GM21619 (cell line): ENCODE measurements around the gene NF2.

Source experiments
- ATAC-seq: cut with Tn5 transposase; IDR thresholded peaks from one replicate; pipeline ENCODE4 v1.9.1; 2021; ENCODE audit not compliant: unreplicated experiment

The NF2 gene

GRCh38 chr22:29629903-29630516, 26.6 kb downstream of the NF2 start:
- no peak for ATAC-seq

GRCh38 chr22:29630987-29631386, 27.6 kb downstream of the NF2 start:
- ATAC-seq = no peak

DNA sequence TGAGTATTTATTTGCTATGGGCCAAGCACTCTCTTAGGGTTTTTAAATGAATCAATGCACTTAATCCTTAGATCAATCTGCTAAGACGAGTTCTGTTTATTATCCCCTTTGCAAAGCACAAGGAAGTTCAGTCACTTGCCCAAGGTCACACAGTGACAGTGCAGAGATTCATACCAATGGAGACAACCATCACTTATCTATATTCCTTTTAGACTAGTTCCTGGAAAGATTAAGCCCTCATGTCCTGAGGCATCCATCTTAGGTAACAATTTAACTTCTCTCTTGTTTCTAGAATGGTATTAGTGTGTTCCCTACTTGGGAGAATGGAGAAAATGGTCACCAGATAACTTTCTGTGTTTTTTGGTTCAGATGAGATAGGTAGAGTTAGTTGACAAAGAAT, 28.3 kb downstream of the NF2 start:
- no peak for ATAC-seq

GRCh38 chr22:29632672-29633071, 29.2 kb downstream of the NF2 start:
- ATAC-seq = no peak

DNA sequence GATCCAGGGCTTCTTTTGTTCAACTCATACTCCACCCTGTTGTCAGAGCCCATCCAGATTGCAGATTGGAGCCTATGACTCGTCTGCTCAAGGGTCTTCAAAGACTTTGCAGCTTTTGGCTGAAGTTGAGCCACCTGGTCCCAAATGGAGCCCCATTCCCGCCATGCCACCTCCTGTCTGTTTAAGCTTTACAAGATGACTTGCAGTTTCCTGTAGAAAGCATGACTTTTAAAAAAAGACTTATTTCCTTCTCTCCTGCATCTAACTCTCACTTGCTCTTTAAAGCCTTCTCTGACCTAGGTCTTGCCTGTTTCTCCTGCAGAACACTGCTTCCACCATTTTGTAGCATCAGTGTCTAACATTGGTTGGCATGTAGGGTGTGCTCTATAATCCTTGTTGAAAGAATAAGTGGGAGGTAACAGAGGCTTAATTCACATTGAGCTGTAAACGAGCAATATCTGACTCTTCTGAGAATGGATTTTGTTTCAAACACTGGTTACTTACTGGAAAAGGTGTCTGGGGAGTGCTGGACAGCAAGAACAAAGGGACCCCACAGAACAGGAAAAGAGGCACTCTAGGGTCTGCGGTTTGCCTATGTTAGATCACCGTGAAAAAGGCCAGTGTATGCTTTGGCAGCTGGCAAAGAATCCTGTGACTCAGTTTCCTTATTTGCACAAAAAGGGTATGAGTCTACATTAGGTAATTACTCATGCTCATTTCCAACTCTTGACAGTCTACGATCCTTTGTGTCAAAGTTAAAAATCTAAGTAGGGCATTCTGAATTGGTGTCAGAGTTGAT, 30.3 kb downstream of the NF2 start:
- ATAC-seq = no peak

GRCh38 chr22:29634847-29635246, 31.4 kb downstream of the NF2 start:
- no peak for ATAC-seq

- ATAC-seq = no peak
Measured at GRCh38 chr22:29635734-29636357, 32.4 kb downstream of the NF2 start.

DNA sequence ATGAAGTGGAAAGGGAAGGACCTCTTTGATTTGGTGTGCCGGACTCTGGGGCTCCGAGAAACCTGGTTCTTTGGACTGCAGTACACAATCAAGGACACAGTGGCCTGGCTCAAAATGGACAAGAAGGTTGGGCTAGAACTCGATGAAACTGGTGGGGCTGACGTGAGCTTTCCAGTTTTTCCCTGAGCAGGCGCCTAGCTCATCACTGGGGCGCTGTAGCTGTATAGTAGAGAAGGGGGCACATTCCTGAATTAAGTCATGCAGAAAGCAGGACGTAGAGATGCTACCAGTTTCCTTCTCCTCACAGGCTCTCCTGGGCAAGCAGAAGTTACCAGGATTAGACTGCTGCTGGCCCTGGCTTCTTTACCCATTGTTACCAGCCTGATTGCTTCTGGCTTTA, 33.3 kb downstream of the NF2 start:
- ATAC-seq = no peak

GRCh38 chr22:29637181-29637580, 33.7 kb downstream of the NF2 start:
- ATAC-seq = no peak

DNA sequence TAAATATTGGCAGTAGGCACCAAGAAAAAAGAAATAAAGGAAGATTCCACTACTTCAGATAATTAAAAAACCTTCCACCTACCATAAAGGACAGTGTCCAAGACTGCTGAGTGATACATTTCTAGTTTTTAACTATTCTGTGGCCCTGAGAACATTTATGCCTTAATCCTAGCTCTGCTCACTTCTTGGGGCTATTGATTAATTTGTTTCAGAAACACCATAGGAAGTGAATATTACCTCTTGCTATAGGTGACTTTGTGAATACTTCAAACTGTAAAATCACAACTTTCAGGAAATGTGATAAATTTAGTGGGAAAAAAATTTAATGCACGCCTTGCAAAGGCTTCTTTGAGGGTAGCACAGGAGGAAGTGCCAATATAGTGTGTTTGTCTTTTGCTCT, 35.2 kb downstream of the NF2 start:
- ATAC-seq = no peak

- ATAC-seq = no peak
Measured at GRCh38 chr22:29639096-29639495, 35.7 kb downstream of the NF2 start.

GRCh38 chr22:29641042-29641699, 37.7 kb downstream of the NF2 start:
- ATAC-seq = no peak

DNA sequence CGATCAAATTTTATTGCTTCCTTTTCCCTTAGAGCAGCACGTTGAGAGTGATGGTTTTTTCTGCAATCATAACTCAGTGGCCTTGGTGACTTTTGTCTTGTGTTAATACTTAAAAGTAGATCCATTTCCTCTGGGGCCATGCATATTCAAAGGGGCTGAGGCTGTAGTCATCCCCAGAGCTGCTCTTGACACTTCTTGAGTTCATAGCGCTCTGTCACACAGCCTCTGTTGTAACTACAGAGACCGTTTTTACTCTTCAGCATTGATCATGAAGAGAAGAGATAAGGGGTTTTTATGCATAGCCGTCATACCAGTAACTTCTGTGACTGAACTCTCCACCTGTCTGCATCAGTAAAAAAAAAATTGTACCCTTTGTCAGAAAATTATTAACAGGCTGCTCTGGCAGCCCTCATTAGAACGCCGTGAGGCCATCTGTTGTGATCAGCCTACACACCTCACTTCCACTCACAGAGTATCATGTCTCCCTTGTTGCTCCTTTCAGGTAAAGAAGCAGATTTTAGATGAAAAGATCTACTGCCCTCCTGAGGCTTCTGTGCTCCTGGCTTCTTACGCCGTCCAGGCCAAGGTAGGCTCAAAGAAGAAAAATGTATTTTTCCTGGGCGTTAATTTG, 38.4 kb downstream of the NF2 start:
- ATAC-seq = no peak

DNA sequence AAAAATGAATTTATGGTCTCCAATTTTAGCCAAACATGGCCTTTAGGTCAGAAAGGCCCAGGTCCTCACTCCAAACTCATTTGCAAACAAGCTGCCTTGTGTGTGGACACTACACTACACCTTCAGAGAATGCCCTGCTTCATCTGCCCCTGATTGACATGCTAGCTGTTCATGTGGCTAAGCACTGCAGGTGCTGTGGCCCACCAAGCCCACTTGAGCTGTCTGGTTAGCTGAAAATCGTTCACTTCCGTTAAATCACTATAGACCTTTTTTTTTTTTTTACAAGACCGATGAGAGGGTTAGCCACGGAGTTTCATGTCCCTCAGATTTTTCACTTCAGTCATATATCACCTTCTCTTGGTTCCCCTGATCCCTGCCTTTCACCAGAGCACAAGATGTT, 39.3 kb downstream of the NF2 start:
- no peak for ATAC-seq

DNA sequence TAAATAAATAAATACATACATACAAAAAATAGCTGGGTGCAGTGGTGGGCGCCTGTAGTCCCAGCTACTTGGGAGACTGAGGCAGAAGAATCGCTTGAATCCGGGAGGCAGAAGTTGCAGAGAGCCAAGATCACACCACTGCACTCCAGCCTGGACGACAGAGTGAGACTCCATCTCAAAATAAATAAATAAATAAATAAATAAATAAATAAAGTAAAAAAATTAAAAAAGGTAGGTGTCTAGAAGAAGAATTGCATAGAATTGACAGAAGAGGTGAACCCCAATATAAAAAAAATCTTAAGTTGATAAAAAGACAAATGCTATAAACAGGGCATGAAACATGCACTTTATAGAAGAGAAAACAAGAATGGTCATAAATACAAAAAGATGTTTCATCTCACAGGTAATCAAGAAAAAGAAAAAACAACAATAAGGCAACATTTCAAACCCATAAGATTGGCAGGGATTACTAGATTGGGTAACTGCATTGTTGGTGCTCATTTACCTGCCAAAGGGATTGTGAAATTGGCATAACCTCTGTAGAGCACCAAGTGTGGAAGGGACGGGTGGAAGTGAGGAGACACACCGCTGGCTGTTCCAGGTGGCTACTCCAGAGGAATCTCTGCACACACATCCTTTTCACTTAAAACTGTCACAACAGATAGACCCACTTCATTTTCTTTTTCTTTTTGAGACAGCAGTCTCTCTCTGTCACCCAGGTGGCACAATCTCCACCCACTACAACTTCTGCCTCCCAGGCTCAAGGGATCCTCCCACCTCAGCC, 44.7 kb downstream of the NF2 start:
- no peak for ATAC-seq

- no peak for ATAC-seq
Measured at GRCh38 chr22:29650370-29650769, 46.9 kb downstream of the NF2 start.

DNA sequence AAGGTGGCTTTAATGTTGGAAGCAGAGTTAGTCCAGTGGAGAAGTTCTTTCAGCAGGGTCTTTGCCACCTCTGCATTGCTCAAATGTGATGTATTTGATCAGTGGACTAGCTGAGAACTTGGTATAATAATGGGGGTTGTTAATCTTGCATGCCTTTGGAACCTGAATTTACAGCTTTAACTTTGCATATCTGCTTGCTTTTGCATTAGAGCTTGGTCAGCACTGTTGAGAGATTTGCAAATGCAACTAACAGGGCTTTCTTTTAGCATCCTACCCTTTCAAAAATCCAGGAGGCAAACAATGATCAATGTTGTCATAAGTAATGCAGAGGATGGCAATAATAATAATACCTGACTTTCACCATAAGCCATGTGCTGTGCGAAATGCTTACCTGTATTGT, 48.2 kb downstream of the NF2 start:
- no peak for ATAC-seq

- ATAC-seq = no peak
Measured at GRCh38 chr22:29654420-29654819, 51.0 kb downstream of the NF2 start.

GRCh38 chr22:29654882-29655281, 51.4 kb downstream of the NF2 start:
- ATAC-seq = no peak

DNA sequence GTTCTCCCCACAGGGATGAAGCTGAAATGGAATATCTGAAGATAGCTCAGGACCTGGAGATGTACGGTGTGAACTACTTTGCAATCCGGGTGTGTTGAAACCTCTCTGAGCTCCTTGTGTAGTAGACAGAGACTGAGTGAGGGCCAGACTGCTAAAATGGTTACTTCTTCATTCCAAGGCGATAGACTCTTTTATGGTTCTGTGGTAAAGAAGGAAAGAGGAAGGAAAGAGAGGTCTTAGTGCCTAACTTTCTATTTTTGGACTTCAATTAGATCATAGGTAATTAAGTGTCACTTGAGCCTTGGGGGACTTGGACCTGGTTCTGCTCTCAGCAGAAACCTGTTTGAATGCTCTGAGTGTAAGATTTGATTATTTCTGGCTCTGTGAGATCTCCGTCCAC, 54.7 kb downstream of the NF2 start:
- no peak for ATAC-seq

- no peak for ATAC-seq
Measured at GRCh38 chr22:29660021-29660420, 56.6 kb downstream of the NF2 start.
